ENCODE results near the gene MDC1. TPM values are rescaled to one million over a fixed set of nuclear protein-coding genes. Genes with fewer than 3 reads are reported as not detected.

The MDC1 gene
- total and polyA plus RNA-seq, 2 of the 13 experiments (the other 11 are each of a cell fraction or from before 2014, with no cell fraction given), result 8.4 to 14.0 TPM

DNA sequence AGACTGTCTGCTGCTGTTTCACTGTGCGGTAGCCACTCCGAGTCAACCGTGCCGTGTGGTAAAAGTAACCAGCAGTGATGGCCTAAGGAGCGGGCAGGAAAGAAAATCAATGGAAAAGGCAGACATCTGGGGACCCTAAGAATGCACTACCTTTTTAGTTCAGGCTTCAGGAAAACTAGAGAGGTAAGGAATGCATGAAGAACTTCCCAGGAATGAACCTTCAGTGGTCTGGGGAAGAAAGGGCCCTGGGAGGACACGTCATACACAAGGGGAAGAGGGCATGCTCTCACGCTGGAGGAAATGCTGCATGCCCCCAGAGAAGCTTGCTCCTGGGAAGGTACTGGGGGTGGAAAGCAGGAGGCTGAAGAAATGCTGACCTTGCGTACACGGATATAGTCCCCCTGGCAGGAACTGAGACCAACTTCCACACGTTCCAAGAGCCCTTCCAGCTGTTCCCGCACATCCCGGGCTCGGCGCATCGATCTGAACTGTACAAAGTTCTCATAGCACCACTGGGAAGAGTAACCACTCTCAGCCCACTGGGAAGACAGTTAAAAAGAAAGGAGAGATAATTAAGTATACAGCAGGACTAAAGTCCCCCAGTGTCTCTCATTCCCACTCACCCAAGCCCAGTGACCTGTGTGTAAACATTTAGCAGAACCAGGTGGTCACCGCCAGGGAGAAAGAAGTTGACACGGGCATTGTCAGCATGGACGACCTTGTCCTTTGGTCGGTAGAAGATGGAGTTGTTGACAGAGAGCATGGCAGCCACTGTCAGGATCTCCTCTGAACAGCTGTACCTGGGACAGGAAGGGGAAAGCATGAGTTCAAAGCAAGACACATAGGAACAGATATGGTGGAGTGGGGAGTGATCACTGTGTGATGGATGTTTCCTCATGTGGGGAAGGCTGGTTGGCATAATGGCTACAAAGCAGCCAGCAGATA is 62.0 kb downstream of the MDC1 start (continued):
- TF ChIP-seq, protein P1, sequence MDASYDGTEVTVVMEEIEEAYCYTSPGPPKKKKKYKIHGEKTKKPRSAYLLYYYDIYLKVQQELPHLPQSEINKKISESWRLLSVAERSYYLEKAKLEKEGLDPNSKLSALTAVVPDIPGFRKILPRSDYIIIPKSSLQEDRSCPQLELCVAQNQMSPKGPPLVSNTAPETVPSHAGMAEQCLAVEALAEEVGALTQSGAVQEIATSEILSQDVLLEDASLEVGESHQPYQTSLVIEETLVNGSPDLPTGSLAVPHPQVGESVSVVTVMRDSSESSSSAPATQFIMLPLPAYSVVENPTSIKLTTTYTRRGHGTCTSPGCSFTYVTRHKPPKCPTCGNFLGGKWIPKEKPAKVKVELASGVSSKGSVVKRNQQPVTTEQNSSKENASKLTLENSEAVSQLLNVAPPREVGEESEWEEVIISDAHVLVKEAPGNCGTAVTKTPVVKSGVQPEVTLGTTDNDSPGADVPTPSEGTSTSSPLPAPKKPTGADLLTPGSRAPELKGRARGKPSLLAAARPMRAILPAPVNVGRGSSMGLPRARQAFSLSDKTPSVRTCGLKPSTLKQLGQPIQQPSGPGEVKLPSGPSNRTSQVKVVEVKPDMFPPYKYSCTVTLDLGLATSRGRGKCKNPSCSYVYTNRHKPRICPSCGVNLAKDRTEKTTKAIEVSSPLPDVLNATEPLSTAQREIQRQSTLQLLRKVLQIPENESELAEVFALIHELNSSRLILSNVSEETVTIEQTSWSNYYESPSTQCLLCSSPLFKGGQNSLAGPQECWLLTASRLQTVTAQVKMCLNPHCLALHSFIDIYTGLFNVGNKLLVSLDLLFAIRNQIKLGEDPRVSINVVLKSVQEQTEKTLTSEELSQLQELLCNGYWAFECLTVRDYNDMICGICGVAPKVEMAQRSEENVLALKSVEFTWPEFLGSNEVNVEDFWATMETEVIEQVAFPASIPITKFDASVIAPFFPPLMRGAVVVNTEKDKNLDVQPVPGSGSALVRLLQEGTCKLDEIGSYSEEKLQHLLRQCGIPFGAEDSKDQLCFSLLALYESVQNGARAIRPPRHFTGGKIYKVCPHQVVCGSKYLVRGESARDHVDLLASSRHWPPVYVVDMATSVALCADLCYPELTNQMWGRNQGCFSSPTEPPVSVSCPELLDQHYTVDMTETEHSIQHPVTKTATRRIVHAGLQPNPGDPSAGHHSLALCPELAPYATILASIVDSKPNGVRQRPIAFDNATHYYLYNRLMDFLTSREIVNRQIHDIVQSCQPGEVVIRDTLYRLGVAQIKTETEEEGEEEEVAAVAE (CRISPR knock-in tag; IDR thresholded peaks at IDR 0.05; ENCODE audit: borderline replicate concordance), result peak; percentile 30; the same call in 1 of the 2 replicates
- TF ChIP-seq MEIS1 (CRISPR knock-in tag; IDR thresholded peaks at IDR 0.05; ENCODE audit: borderline replicate concordance) (peak; percentile 99), ATF1 (CRISPR knock-in tag; IDR thresholded peaks at IDR 0.05) (peak; percentile 60; the same call in 1 of the 2 replicates), ZNF468 (CRISPR knock-in tag; IDR thresholded peaks at IDR 0.05) (no peak), SALL2 (CRISPR knock-in tag; IDR thresholded peaks at IDR 0.05) (no peak), BCL6 (CRISPR knock-in tag; IDR thresholded peaks at IDR 0.05) (peak; percentile 77; the same call in 1 of the 2 replicates), RARA (CRISPR knock-in tag; IDR thresholded peaks at IDR 0.05) (peak; percentile 91), GRHL1 (CRISPR knock-in tag; conservative IDR thresholded peaks at IDR 0.05) (no peak), JARID2 (CRISPR knock-in tag; IDR thresholded peaks at IDR 0.05; ENCODE audit: insufficient replicate concordance) (no peak), PCBP1 (IDR thresholded peaks at IDR 0.05; ENCODE audit: borderline replicate concordance, low read depth, low read length) (no peak), ZFY (CRISPR knock-in tag; IDR thresholded peaks at IDR 0.05) (no peak), ZNF644 (CRISPR knock-in tag; IDR thresholded peaks at IDR 0.05; ENCODE audit: low read depth) (peak; percentile 99), ZBTB21 (CRISPR knock-in tag; IDR thresholded peaks at IDR 0.05) (peak; percentile 55; the same call in 1 of the 2 replicates), RXRA (CRISPR knock-in tag; IDR thresholded peaks at IDR 0.05) (peak; percentile 91), TGIF2 (CRISPR knock-in tag; IDR thresholded peaks at IDR 0.05) (peak; percentile 98), SIN3B (IDR thresholded peaks at IDR 0.05; ENCODE audit: low read length) (peak; percentile 64; the same call in 1 of the 2 replicates)
- TF ChIP-seq, protein P2, sequence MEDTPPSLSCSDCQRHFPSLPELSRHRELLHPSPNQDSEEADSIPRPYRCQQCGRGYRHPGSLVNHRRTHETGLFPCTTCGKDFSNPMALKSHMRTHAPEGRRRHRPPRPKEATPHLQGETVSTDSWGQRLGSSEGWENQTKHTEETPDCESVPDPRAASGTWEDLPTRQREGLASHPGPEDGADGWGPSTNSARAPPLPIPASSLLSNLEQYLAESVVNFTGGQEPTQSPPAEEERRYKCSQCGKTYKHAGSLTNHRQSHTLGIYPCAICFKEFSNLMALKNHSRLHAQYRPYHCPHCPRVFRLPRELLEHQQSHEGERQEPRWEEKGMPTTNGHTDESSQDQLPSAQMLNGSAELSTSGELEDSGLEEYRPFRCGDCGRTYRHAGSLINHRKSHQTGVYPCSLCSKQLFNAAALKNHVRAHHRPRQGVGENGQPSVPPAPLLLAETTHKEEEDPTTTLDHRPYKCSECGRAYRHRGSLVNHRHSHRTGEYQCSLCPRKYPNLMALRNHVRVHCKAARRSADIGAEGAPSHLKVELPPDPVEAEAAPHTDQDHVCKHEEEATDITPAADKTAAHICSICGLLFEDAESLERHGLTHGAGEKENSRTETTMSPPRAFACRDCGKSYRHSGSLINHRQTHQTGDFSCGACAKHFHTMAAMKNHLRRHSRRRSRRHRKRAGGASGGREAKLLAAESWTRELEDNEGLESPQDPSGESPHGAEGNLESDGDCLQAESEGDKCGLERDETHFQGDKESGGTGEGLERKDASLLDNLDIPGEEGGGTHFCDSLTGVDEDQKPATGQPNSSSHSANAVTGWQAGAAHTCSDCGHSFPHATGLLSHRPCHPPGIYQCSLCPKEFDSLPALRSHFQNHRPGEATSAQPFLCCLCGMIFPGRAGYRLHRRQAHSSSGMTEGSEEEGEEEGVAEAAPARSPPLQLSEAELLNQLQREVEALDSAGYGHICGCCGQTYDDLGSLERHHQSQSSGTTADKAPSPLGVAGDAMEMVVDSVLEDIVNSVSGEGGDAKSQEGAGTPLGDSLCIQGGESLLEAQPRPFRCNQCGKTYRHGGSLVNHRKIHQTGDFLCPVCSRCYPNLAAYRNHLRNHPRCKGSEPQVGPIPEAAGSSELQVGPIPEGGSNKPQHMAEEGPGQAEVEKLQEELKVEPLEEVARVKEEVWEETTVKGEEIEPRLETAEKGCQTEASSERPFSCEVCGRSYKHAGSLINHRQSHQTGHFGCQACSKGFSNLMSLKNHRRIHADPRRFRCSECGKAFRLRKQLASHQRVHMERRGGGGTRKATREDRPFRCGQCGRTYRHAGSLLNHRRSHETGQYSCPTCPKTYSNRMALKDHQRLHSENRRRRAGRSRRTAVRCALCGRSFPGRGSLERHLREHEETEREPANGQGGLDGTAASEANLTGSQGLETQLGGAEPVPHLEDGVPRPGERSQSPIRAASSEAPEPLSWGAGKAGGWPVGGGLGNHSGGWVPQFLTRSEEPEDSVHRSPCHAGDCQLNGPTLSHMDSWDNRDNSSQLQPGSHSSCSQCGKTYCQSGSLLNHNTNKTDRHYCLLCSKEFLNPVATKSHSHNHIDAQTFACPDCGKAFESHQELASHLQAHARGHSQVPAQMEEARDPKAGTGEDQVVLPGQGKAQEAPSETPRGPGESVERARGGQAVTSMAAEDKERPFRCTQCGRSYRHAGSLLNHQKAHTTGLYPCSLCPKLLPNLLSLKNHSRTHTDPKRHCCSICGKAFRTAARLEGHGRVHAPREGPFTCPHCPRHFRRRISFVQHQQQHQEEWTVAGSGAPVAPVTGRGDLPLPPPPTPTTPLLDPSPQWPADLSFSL (CRISPR knock-in tag; IDR thresholded peaks at IDR 0.05), result no peak; the same call in 1 of the 2 replicates

Data from HepG2 (cell line).